Amniotic epithelial cell (primary cell): Measurements from ENCODE around the gene UBE2O.
A peak's percentile ranks its signal among the peaks of the same experiment; 100 is the strongest.

Source experiments
- DNase-seq: peaks from one replicate; pipeline ENCODE4 v3.0.0-alpha.2; 2010; ENCODE audit warnings: low read depth

UBE2O gene

DNA sequence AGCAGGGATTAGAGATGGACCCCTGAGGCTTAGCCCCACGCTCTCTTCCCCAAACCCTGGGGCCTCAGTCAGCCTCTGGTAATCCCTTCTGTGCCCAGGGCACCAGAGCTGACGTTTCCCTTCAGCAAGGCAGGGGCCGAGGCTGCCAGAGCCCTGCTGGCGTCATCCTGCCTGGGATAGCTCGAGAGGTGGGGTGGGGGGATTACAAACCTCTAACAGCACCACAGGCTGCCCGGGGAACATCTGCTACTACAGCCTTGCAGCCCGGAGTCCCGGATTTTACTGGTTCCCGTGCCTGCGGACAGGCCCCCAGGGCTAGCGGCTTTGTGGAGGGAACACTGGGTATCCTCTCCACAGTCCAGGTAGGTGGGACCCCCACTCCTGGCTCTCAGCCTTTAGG is 14.4 kb upstream of the UBE2O start, which contains the start of gene AANAT:
Gene AANAT, plus strand, starts transcription at position 238 of the 400 bp plus-strand sequence. CDS start 1,144 bp downstream, outside the sequence.
- DNase-seq, result no peak

DNA sequence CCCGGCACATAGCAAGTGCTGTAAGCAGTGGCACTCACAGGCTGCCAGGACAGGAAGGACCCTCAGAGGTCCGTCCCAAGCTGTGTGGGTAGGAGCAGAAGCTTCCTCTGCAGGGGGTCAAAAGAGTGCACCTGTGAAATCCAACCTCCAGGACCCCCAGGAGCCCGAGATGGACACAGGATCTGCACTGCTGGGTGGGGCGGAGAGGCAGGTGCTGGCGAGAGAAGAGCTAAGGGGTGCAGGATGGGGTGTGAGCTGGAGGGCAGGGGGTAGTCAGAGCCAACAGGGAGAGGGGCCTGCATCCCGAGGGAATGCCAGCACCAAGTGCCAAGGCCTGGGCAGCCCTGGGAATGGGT is 13.8 kb upstream of the UBE2O start:
- no peak for DNase-seq

DNA sequence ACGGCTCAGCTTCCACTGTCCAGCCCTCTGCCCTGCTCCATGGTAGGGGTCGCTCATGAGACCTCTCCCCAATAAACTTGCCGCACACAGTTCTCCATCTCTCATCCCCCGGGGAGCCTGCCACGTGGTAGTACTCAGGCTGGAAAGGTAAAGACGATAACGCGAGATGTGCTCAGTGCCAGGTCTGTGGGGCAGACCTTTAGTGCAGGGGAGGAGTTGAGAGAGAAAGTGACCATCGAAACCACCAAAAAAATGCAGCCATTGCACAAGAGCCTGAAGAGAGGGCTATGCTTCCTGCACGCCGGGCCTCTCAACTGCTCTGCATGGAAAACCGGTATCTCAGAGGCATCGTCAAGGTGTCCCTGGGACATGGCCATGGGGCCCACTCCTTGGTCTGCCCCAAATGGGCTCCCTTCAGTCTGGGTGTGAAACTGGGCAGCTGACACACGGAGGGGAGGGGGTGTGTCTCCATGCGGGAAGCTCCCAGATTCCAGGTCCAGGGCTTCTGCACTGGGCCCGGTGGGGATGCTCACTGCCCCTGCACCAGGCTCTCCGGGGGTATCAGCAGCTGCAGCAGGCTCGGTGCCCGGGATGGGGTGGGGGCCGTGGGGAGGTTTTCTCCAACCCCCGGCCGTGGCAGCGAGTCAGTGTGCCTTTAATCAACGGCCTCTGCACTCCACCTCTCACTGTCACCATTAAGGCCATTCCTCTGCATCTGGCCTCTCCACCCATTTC is 9.8 kb upstream of the UBE2O start:
- no peak for DNase-seq

DNA sequence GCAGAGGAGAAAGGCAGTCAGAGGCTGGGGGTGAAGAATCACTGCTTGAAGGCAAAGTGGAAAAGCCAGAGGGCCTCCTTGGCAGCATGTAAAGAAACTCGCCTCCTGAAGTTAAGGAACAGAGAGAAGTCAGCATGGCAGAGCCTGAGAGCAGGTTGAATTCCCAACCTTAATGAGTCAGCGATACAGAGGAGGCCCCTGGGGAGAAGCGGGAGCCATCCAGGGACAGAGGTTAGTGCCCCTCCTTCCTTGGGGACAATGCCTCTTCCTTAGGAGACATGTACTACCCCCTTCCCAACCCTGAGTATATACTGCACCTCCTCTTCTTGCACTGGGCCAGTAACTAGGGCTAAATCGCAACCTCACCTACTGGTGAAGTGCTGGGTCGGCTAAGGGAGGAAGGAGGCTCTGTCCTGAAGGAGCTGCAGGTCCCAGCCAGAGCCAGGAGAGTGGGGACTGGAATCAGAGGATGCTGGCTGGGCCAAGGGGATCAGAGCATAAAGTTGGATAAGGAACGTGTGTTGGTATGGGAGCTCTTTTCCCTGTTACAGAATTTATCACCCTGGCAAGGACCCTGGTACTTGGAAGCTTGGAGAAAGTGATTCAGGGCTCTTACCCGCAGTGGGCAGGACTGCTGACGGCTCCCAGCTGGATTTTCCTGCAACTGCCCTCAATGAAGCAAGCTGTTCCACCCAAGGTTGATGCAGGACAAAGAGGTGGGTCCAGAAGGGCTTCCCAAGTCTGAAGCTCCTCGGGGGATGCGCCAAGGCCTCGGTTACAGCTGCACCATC is 9.0 kb upstream of the UBE2O start:
- peak; percentile 39 for DNase-seq

DNA sequence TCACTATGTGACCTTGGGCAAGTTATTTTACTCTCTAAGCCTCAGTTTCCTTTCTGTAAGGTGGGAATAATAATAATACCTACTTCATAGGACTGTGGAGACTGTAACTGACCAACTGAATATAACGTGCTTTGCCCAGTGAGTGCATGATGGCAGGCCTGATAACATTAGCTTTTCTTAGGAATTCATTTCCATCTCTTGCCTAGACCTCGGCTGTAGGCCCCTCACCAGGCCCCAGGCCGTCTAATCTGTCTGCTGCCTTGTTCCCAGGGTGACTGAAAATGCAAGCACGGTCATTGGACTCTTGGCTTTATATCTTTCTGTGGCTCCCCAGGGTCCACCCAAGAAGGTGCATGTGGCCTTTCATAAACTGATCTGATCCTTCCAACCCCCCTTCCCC is 6.7 kb upstream of the UBE2O start:
- DNase-seq, result no peak

DNA sequence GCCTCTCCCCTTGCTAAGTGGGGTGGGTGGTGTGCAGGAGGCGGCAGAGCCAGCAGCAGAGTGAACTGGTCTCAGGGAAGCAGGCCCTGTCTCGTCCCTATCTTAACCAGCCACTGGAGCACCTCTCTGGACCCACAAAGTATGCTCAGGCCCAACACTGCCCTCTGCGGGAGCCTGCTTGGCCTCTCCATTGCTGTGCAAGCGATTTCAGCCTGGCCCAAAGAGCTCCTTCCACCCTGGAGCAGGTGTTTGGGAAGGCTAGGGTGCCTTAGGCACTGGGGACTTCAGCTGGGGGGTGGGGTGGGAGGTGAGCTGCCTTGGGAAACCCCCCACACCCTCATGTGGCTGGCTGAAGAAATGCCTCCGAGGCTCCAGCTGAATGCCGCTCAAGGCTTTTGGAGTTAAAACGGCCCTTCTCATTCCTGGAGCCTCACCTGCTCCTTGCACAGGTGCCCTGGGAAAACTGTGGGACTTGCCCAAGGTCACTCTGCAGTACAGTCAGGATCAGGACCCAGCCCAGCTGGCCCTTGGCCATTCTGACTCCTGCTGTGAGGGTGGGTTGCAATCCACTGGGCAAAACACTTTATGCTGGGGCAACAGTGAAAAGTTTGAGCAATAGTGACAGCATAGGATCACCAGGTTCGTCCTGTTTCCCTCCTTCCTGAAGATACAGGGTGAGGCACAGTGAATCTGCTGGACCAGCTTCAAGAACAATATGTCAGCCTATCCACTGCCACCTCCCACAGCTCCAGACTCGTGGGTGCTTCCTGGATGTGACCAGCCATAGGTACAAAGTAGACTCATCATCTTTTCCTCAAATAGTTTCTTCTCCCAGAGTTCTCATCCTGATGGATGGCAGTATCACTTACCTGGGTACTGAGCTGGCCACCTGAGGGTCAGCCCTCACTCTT is 5.9 kb upstream of the UBE2O start:
- peak; percentile 58 for DNase-seq

DNA sequence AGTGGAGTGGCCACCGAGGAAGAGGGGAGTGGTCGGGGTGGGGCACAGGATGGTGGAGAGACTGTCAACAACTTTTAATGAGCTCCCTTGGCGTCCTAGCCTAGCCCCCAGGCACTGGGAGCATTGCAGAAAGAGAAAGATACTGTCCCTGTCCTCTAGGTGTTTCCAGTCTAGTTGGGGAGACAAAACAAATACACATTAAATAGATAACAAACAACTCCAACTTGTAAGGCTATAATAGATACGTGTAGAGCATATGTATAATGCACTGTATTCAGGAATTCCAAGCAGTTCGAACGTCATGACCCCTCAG is 435 bp upstream of the UBE2O start:
- no peak for DNase-seq

DNA sequence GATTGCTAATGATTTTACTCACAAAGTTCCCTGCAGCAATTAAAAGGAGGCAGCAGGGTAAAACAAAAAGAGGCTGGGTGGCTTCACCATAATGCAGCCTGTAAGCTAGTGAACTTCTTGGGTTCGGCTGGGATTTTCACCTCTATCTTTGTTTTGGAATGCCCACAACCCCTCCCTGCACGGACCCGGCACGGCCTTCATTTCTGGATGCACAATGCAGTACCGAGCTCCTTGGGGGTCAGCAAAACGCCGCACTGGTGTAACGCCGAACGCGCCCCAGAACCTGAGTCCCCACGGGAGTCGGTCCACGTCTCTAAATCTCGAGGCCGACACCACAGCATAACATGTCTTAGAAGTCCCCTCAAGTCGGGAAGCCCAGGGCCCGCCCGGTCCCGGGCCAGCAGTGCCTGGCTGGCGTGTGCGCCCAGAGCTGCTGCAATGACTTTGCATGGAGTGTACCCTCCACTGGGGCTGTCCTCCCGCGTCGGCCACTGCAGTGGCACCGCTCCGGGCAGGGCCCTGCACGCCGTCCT is 759 bp downstream of the UBE2O start:
- DNase-seq, result no peak

DNA sequence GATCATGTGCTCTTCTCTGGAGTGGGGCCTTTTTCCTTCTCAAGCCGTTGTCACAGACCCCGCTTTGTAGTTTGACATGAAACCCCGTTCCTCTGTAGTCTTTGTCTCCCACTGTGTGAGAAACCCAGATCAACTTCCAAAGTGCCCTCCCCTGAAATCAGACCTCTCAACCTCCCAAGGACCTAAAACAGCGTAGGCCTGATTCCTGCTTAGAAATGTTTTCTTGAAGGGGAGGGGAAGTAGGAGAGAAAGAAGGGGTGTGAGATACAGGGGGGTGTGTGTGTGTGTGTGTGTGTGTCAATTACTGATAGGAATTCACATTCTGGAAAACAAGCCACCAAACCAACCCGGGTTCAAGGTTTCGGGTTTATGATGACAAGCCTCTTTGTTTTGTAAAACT is 1.4 kb downstream of the UBE2O start:
- DNase-seq, result no peak

DNA sequence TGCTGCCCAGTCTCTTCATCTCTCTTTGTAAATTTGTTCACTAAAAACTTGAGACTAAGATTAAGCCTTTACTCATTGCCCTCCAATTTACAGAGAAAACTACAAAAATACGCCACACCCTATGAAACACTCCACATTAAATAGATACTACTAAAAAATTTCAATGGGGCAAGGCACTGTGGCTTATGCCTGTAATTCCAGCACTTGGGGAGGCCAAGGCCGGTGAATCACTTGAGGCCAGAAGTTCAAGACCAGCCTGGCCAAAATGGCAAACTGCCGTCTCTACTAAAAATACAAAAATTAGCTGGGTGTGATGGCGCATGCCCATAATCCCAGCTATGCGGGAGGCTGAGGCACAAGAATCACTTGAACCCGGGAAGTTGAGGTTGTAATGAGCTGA is 3.8 kb downstream of the UBE2O start:
- DNase-seq, result no peak

DNA sequence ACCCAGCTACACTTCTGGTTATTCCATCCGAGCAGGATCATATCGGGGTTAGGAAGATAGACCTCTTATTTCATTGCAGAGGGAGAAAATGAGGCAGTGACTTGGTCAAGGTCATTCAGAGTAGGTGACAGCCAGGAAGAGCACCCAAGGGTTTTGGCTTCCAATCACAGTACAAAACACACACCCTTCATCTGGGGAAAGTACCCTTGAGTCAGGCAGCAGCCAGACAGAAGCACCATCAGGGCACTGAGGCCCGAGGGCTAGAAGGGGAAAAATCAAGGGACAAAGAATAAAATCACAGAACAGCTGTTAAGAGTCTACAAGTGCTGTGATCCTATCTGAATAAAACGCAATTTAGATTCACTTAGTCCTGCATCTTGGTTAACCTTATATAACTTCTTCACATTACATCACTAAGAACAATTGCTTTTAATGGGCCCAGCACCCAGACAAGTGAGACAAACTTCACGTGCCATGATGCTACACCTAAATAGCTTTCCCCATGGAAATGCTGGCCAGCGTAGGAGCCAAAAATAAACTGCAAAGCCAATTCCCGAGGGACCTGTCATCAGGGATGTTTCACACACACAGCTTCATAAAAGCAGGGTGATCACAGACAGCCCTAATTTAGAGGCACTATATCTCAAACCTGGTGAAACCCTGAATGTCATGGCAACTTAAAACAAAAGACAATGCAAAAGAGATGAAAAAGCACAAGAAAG is 4.9 kb downstream of the UBE2O start:
- no peak for DNase-seq

DNA sequence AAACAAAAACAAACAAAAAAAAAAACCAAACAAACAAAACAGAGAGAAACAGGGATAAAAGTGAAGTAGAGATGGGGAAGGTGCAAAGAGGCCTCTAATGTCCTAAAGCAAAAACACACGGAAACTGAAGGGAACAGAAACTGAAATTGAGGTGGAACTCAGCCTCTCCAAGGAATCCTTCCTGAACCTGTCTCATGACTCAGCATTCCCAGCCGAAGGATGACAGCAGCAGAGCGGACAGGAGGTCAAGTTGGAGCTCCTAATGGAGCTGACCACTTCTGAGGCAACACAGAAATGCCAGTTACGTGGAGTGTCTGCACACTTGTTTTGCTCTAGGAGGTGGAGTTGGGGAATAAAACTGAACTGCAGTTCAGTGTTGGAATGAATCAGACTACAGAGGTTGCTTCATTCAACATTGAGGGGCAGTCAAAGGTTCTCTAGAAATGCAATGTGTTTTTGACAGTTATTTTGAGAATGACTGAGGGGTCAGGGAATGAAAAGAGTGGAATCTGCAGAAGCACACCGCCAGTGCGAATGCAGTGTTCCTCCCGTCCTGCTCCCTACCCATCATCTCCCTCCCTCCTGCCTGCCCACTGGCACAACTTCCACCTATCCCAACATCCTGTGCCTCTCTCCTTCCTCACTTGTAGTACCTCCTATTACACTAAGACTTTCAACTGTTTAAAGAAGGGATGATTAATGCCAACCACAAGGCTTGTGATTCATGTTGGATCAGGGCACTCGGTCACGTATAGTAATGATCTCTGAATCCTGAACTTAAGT is 6.3 kb downstream of the UBE2O start:
- peak; percentile 96 for DNase-seq

DNA sequence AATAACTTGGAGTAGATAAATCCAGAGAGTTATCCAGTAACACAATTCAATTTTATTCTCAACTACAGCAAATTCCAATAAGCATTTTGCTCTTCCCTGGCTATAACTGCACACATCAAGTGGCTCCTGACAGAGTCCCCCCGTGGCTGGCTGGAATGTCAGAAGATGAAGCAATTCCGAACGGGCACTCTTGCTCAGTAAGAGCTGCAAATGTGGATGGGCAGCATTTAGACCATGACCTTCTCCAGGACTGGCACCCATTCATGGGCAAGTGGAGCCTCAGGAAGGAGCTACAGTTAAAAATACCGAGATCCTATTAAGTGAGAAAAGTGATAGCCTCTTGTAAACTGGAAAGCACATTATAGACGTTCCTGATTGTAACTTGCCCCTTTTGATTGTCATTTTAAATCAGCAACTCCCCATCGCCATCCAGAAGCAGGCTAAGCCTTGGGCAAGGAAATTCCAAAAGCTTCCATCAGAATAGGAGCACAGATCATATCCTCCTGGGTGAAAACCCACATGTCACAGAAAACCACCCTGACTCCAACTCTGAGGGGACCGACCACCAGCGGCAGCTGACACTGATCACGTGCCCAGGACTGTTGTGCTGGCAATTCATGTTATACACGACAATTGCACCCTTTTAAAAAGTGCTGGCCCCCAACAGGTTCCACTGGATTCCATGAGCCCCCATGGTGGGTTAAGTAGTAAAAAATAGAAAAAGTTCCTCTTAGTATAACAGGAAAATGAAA is 7.1 kb downstream of the UBE2O start:
- no peak for DNase-seq

DNA sequence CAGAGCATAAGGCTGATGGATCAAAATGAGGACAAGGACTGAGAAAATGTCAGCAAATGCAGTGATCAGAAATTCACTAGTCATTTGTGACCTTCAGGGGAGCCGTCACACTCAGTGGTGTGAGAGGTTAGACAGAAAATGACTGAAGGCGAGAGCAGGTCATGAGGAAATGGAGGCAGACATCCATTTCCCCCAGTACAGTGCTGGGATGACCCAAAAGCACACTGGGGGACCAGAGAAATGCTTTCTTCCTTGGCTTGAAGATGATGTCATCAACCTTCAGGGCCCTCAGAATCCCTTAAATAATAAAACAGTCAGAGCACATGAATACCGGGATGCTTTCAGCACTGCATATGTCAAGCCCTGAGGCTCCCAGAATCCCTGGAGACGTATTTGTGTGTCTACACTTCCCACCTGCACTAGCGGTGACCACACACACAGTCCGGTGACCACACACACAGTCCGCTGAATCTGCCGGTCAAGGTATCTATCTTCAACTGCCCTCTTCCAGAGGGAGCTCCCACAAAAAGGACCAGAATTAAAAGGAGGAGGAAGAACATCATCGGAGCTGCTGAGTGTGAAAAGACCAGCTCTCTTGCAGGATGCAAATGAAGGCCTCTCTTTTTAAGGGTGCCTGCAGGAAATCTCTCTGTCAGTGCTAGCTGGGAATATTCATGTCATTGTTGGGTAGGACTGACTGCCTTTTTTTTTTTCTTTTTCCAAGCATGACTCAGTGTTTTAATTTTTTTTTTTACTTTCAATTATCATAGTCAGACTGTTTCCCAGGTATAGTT is 8.2 kb downstream of the UBE2O start:
- no peak for DNase-seq

DNA sequence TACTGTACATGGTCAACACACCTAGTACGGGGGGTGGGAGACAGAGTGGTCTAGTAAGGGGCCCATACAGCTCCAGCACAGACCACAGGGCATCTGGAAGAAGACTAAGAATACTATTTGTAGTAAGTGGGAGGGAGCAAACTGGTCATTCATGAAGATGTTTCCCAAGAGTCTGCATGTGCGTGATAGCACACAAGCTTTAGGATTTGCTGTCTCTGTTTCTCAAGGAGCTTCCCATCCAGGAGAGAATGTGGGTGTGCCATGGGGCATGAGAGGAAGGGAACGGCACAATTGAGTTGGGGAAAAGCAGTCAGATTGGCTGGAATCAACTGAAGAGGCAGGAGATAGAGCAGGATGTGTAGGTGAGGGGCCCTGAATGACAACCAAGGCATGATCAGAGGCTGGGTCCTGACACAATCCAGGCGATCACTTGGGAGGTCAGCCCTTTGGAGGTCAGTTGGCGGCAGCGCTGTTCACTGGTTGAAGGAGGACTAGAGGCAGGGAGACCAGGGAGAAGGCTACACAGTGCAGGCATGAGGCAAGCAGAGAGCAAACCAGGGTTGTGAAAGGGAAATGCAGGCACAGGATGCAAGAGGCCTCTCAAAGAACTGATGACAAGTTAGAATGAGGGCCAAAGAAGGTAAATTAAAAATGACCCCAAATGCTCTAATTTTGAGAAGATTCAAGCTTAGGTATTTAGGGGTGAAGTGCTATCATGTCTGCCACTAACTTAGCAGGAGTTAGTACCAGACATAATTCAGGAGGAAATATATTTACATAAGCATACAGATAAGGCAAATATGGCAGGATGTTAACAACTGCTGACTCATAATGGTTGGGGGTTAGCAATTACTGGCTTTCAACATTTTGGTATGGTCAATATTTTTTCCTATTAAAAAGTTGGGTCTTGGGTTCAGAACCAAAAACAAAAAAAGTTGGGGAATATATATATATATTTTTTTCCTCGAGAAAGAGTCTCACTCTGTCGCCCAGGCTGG is 10.3 kb downstream of the UBE2O start:
- peak; percentile 81 for DNase-seq

DNA sequence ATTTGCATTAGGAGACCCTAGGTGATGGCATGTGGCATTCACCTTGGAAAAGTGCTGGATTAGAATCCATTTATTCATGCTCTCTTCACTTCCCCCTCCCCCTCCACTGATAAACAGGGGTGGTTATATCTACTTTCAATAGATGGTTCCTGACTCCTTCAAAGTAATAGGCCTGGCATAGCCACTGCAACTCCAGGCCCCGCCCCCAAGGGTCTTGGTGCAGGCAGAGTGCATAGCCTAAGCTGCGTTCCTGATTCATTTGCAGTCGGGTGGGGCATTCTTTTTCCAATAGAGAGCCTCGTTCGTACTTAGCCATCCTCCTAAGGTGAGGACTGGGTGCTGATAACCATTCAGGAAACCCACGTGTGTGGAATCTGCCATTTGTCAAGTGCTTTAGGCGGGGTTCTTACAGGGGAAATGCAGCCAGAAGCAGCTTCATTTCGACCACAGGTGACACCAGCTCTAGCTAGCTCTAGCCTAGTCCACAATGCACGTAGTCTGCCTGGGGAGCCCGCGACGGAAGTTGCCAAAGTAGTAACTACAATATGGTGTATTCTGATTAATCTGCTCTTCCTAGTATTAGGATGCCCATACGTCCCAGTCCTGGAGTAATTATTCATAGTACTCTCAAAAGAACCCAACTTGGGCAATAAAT is 11.1 kb downstream of the UBE2O start:
- no peak for DNase-seq

DNA sequence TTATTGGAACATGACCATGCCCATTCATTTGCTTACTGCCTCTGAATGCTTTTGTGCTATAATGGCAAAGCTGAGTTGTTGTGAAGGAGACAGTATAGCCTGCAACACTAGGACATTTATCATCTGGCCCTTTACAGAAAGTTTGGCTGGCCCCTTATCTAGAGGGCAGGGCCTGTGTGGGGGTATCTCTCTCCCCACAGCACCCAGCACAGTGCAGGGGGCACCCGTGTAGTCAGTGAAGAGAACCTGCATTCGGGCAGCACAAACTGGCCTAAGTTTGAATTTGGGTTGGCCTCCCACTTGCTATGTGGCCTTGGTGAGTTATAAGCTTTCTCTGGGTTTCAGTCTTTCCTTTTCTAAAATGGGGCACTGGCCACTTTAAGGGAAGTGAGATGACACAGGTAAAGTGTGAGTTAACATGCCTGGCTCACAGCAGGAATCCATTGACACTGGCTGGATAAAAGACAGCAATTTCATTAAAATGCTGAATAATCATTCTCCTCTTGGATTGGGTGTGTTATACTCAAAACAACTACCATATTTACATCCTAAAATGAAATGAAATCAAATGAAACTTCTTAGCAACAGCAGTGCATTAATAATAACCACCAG is 12.1 kb downstream of the UBE2O start:
- no peak for DNase-seq
